Measurements from ENCODE around the gene KCMF1.

The KCMF1 gene

GRCh38 chr2:84964406-84965191 is 6.4 kb upstream of the KCMF1 start:
- no peak overlapping the region for H3K4me3 Mint-ChIP-seq
- peaks cover 33% of the 10 kb centered on the region for H3K36me3 Mint-ChIP-seq
- H3K27ac Mint-ChIP-seq, result no peak overlapping the region
- H3K27me3 Mint-ChIP-seq, result no peaks in the 10 kb centered on the region
- peaks cover 52% of the 10 kb centered on the region for H3K4me1 Mint-ChIP-seq
- peaks cover 10% of the 10 kb centered on the region for H3K9me3 Mint-ChIP-seq

- Mint-ChIP-seq H3K27ac (no peak overlapping the region), H3K27me3 (no peaks in the 10 kb centered on the region), H3K4me1 (peaks cover 52% of the 10 kb centered on the region), H3K36me3 (peaks cover 38% of the 10 kb centered on the region), H3K9me3 (peaks cover 10% of the 10 kb centered on the region), H3K4me3 (no peak overlapping the region)
These were observed 5.8 kb upstream of the KCMF1 start for GRCh38 chr2:84965192-84965516.

- Mint-ChIP-seq H3K27ac (no peak overlapping the region), H3K36me3 (peaks cover 38% of the 10 kb centered on the region), H3K4me1 (peaks cover 51% of the 10 kb centered on the region), H3K27me3 (no peaks in the 10 kb centered on the region), H3K4me3 (no peak overlapping the region), H3K9me3 (peaks cover 10% of the 10 kb centered on the region)
These were observed 5.1 kb upstream of the KCMF1 start for GRCh38 chr2:84965827-84966226.

GRCh38 chr2:84966731-84967130 is 4.2 kb upstream of the KCMF1 start:
- Mint-ChIP-seq H3K9me3 (peaks cover 10% of the 10 kb centered on the region), H3K4me3 (peak overlapping the region; percentile 76), H3K27ac (peak overlapping the region; percentile 89), H3K36me3 (peaks cover 37% of the 10 kb centered on the region), H3K27me3 (no peaks in the 10 kb centered on the region), H3K4me1 (peaks cover 44% of the 10 kb centered on the region)

GRCh38 chr2:84969511-84970209 is 1.3 kb upstream of the KCMF1 start:
- H3K27ac Mint-ChIP-seq, result peak overlapping the region; percentile 100
- peaks cover 28% of the 10 kb centered on the region for H3K36me3 Mint-ChIP-seq
- peaks cover 5% of the 10 kb centered on the region for H3K9me3 Mint-ChIP-seq
- no peaks in the 10 kb centered on the region for H3K27me3 Mint-ChIP-seq
- H3K4me3 Mint-ChIP-seq, result peak overlapping the region; percentile 98
- peaks cover 33% of the 10 kb centered on the region for H3K4me1 Mint-ChIP-seq

- H3K27me3 Mint-ChIP-seq, result no peaks in the 10 kb centered on the region
- H3K36me3 Mint-ChIP-seq, result peaks cover 24% of the 10 kb centered on the region
- peak overlapping the region; percentile 100 for H3K27ac Mint-ChIP-seq
- H3K9me3 Mint-ChIP-seq, result peaks cover 5% of the 10 kb centered on the region
- peak overlapping the region; percentile 98 for H3K4me3 Mint-ChIP-seq
- peaks cover 28% of the 10 kb centered on the region for H3K4me1 Mint-ChIP-seq
These were observed 622 bp upstream of the KCMF1 start for GRCh38 chr2:84970210-84970867.

GRCh38 chr2:84971510-84972206 is 697 bp downstream of the KCMF1 start:
- Mint-ChIP-seq H3K27ac (peak overlapping the region; percentile 99), H3K4me1 (peaks cover 38% of the 10 kb centered on the region), H3K27me3 (no peaks in the 10 kb centered on the region), H3K9me3 (peaks cover 5% of the 10 kb centered on the region), H3K4me3 (peak overlapping the region; percentile 99), H3K36me3 (peaks cover 22% of the 10 kb centered on the region)

GRCh38 chr2:84972207-84972783 is 1.3 kb downstream of the KCMF1 start:
- peak overlapping the region; percentile 99 for H3K27ac Mint-ChIP-seq
- H3K9me3 Mint-ChIP-seq, result peaks cover 5% of the 10 kb centered on the region
- peak overlapping the region; percentile 99 for H3K4me3 Mint-ChIP-seq
- peaks cover 40% of the 10 kb centered on the region for H3K4me1 Mint-ChIP-seq
- no peaks in the 10 kb centered on the region for H3K27me3 Mint-ChIP-seq
- H3K36me3 Mint-ChIP-seq, result peaks cover 25% of the 10 kb centered on the region

- peak overlapping the region; percentile 99 for H3K4me3 Mint-ChIP-seq
- peaks cover 5% of the 10 kb centered on the region for H3K9me3 Mint-ChIP-seq
- peaks cover 24% of the 10 kb centered on the region for H3K36me3 Mint-ChIP-seq
- H3K27ac Mint-ChIP-seq, result peak overlapping the region; percentile 81
- peaks cover 42% of the 10 kb centered on the region for H3K4me1 Mint-ChIP-seq
- H3K27me3 Mint-ChIP-seq, result no peaks in the 10 kb centered on the region
These were observed 2.0 kb downstream of the KCMF1 start for GRCh38 chr2:84972932-84973331.

- H3K9me3 Mint-ChIP-seq, result no peaks in the 10 kb centered on the region
- peak overlapping the region; percentile 39 for H3K4me3 Mint-ChIP-seq
- H3K4me1 Mint-ChIP-seq, result peaks cover 64% of the 10 kb centered on the region
- no peaks in the 10 kb centered on the region for H3K27me3 Mint-ChIP-seq
- no peak overlapping the region for H3K27ac Mint-ChIP-seq
- H3K36me3 Mint-ChIP-seq, result peaks cover 11% of the 10 kb centered on the region
These were observed 9.5 kb downstream of the KCMF1 start for GRCh38 chr2:84980263-84980983.

GRCh38 chr2:84986018-84986417 is 15.1 kb downstream of the KCMF1 start:
- Mint-ChIP-seq H3K4me3 (peak overlapping the region; percentile 45), H3K9me3 (no peaks in the 10 kb centered on the region), H3K27ac (peak overlapping the region; percentile 80), H3K27me3 (no peaks in the 10 kb centered on the region), H3K4me1 (peaks cover 47% of the 10 kb centered on the region), H3K36me3 (peaks cover 13% of the 10 kb centered on the region)

- Mint-ChIP-seq H3K9me3 (no peaks in the 10 kb centered on the region), H3K4me3 (no peak overlapping the region), H3K4me1 (peaks cover 37% of the 10 kb centered on the region), H3K27ac (no peak overlapping the region), H3K36me3 (peaks cover 18% of the 10 kb centered on the region), H3K27me3 (no peaks in the 10 kb centered on the region)
These were observed 18.5 kb downstream of the KCMF1 start for GRCh38 chr2:84989422-84989821.

- Mint-ChIP-seq H3K27me3 (no peaks in the 10 kb centered on the region), H3K27ac (no peak overlapping the region), H3K4me1 (peaks cover 37% of the 10 kb centered on the region), H3K4me3 (no peak overlapping the region), H3K36me3 (peaks cover 16% of the 10 kb centered on the region), H3K9me3 (no peaks in the 10 kb centered on the region)
These were observed 19.0 kb downstream of the KCMF1 start for GRCh38 chr2:84989927-84990326.

GRCh38 chr2:84991404-84992160 is 20.6 kb downstream of the KCMF1 start:
- H3K4me3 Mint-ChIP-seq, result no peak overlapping the region

More at GRCh38 chr2:84991404-84992160, 20.6 kb downstream of the KCMF1 start:
- peaks cover 40% of the 10 kb centered on the region for H3K4me1 Mint-ChIP-seq
- H3K27ac Mint-ChIP-seq, result no peak overlapping the region
- H3K36me3 Mint-ChIP-seq, result peaks cover 15% of the 10 kb centered on the region
- no peaks in the 10 kb centered on the region for H3K27me3 Mint-ChIP-seq
- H3K9me3 Mint-ChIP-seq, result no peaks in the 10 kb centered on the region

Data from activated naive CD4-positive, alpha-beta T cell treated with anti-CD3 and anti-CD28 coated beads, Interleukin-2, amount 50 U/mL, for 24 hours (primary cell).